H1 (cell line): ENCODE data around the gene TBCEL. TPM values are rescaled to one million over a fixed set of nuclear protein-coding genes. Genes with fewer than 3 reads are reported as not detected.

Experiments
- CBX8 ChIP-seq: fragments of 300-800, 300-1000 bp; sonication (generic); IDR thresholded peaks from 2 replicates; pipeline ENCODE4 v1.7.1; 2016; ENCODE audit warnings: low read depth, low read length, borderline replicate concordance
- CHD7 ChIP-seq: fragments of 300-600 bp; sonication (generic); IDR thresholded peaks from 2 replicates; pipeline ENCODE4 v1.7.1; 2012; ENCODE audit warnings: low read length, moderate library complexity, mild to moderate bottlenecking, inconsistent platforms; ENCODE audit not compliant: insufficient replicate concordance
- EZH2 ChIP-seq: fragments of 200-600 bp; sonication (generic); IDR thresholded peaks from 2 replicates; pipeline ENCODE4 v1.7.1; 2012; ENCODE audit warnings: low read depth, mild to moderate bottlenecking, moderate library complexity, low read length, inconsistent platforms; ENCODE audit not compliant: severe bottlenecking
- NANOG ChIP-seq: IDR thresholded peaks from 2 replicates; pipeline ENCODE4 v1.6.1; 2011; ENCODE audit warnings: low read length, low read depth, mild to moderate bottlenecking, inconsistent platforms; ENCODE audit not compliant: insufficient read depth, poor library complexity, severe bottlenecking
- PHF8 ChIP-seq: fragments of 200-600 bp; sonication (generic); conservative IDR thresholded peaks from 2 replicates; pipeline ENCODE4 v1.7.1; 2012; ENCODE audit warnings: low read depth, mild to moderate bottlenecking, inconsistent platforms, low read length, moderate library complexity
- RFX5 ChIP-seq: IDR thresholded peaks from 2 replicates; pipeline ENCODE4 v1.6.1; 2011; ENCODE audit warnings: low read depth, low read length, improper control_type of control experiment, borderline replicate concordance
- SIRT6 ChIP-seq: IDR thresholded peaks from one replicate; pipeline ENCODE4 v1.7.1; 2012; ENCODE audit warnings: low read length, inconsistent platforms
- TAF1 ChIP-seq: IDR thresholded peaks from 2 replicates; pipeline ENCODE4 v1.6.1; 2011; ENCODE audit warnings: mild to moderate bottlenecking, low read depth, low read length
- polyA plus RNA-seq, 7 experiments: library from polyadenylated mRNA; depleted of rRNA in 3 of 7; stranded (reverse) in 5 of 7; unstranded in 2 of 7; fragments of >200 nt in 5 of 7; fragments of 200-250 nt in 2 of 7; gene quantifications; 1 replicate in 5 of 7; 2 replicates in 1 of 7; 4 replicates in 1 of 7; pipeline versions ENCODE4 v1.2.1 to v1.2.3, GENCODE V29; 2011 to 2013; ENCODE audit warnings: missing spikeins in 2 of 7, mixed read lengths in 2 of 7
- total RNA-seq: library from RNA; stranded (reverse); fragmentation: NEBNext Ultra II Directional; extraction: Animal tissue kit (Norgen Biotek cat#: 25700); gene quantifications from 2 replicates; pipeline ENCODE4 v1.2.1, GENCODE V29; 2021

The TBCEL gene
- total and polyA plus RNA-seq, 2 of the 8 experiments (the other 6 are each of a cell fraction or from before 2014, with no cell fraction given): 3.9 to 16.0 TPM

- TF ChIP-seq CHD7: no peak
- TF ChIP-seq RFX5: no peak
- TF ChIP-seq PHF8: no peak
- TF ChIP-seq TAF1: no peak
- no peak for TF ChIP-seq EZH2
- no peak for TF ChIP-seq SIRT6
- no peak for TF ChIP-seq NANOG
- TF ChIP-seq CBX8: no peak
These were observed 35.7 kb downstream of the TBCEL start (continued) for GRCh38 chr11:121059605-121060004.
